Natural killer cell (primary cell): ENCODE measurements around the gene SERGEF. TPM values are rescaled to one million over a fixed set of nuclear protein-coding genes. Genes with fewer than 3 reads are reported as not detected.

ENCODE experiments used
- ATAC-seq, 3 donors: fragments of 150-1000 bp in 2 of 3; fragments of 200-7000 bp in 1 of 3; cut with Tn5 transposase; 1 replicate in 1 of 3; 2 replicates in 2 of 3; pipeline ENCODE4 v1.10.0; 2021; ENCODE audit warnings: mild to moderate bottlenecking in 2 of 3, moderate library complexity in 2 of 3
- DNase-seq, 2 donors: peaks; one replicate each; pipeline versions ENCODE4 v3.0.0 to v3.0.0-alpha.2; 2013 to 2021; ENCODE audit warnings: mixed read lengths in 1 of 2
- H3K27ac ChIP-seq: one replicate; pipeline ENCODE4 v1.5.1; 2013; ENCODE audit warnings: mild to moderate bottlenecking, low read length
- H3K27me3 ChIP-seq: one replicate; pipeline ENCODE4 v1.6.1; 2013; ENCODE audit warnings: low read length; ENCODE audit not compliant: control insufficient read depth, insufficient read depth
- H3K36me3 ChIP-seq: one replicate; pipeline ENCODE4 v1.6.1; 2013; ENCODE audit warnings: low read length; ENCODE audit not compliant: control insufficient read depth, insufficient read depth
- H3K4me1 ChIP-seq: one replicate; pipeline ENCODE4 v1.6.1; 2013; ENCODE audit warnings: low read length; ENCODE audit not compliant: control insufficient read depth, insufficient read depth
- H3K4me3 ChIP-seq: one replicate; pipeline ENCODE4 v1.5.1; 2013; ENCODE audit warnings: low read length
- H3K9me3 ChIP-seq: one replicate; pipeline ENCODE4 v1.6.1; 2013; ENCODE audit warnings: low read length; ENCODE audit not compliant: control insufficient read depth, insufficient read depth
- H3K27ac Mint-ChIP-seq, 2 donors: one replicate each; pipeline ENCODE4 v1.8.0; 2022; ENCODE audit warnings: mild to moderate bottlenecking in 2 of 2, mixed read lengths in 2 of 2, moderate library complexity in 1 of 2
- H3K27me3 Mint-ChIP-seq, 2 donors: one replicate each; pipeline ENCODE4 v1.8.0; 2022; ENCODE audit warnings: low read depth in 2 of 2, mixed read lengths in 2 of 2
- H3K36me3 Mint-ChIP-seq: one replicate; pipeline ENCODE4 v1.8.0; 2022; ENCODE audit warnings: mixed read lengths
- H3K4me1 Mint-ChIP-seq, 2 donors: one replicate each; pipeline ENCODE4 v1.8.0; 2022; ENCODE audit warnings: mixed read lengths in 2 of 2
- H3K4me3 Mint-ChIP-seq: one replicate; pipeline ENCODE4 v1.8.0; 2022; ENCODE audit warnings: mild to moderate bottlenecking, moderate library complexity, mixed read lengths
- H3K9me3 Mint-ChIP-seq, 2 donors: one replicate each; pipeline ENCODE4 v1.8.0; 2022; ENCODE audit warnings: mixed read lengths in 2 of 2
- CTCF ChIP-seq: fragments of 200-600 bp; IDR thresholded peaks from one replicate; pipeline ENCODE4 v1.8.0; 2022; ENCODE audit warnings: antibody characterized with exemption
- WGBS: methylation state at CpG from one replicate; pipeline ENCODE4 v1.1.7; 2013; ENCODE audit warnings: missing lambda C conversion rate; ENCODE audit not compliant: insufficient coverage; 5-methylcytosine and 5-hydroxymethylcytosine counted together
- intact Hi-C: fragments of 100-400 bp; cut with micrococcal nuclease; formaldehyde crosslinking; loops from one replicate; pipeline ENCODE4 v1.14.2; 2022
- total RNA-seq, 4 donors: library from RNA; stranded (reverse); fragments of 120-200 nt in 1 of 4; gene quantifications; one replicate each; pipeline versions ENCODE4 v1.2.3 to v1.2.4, GENCODE V29; 2013 to 2022

SERGEF gene
- total RNA-seq, 3 donors from 2014 or later (not counting 1 experiment from before 2014, with no cell fraction given), result 67.5 to 78.6 (median 69.4) TPM

GRCh38 chr11:17740649-17741235 lies 272.1 kb downstream of the SERGEF start:
- TF ChIP-seq CTCF, result no peak
- intact Hi-C loops, result no loop called here
- WGBS, result 74% methylated on average over 7 of the region's 7 CpGs
- Mint-ChIP-seq H3K9me3 (no peaks in the 10 kb centered on the region), H3K4me1 (no peaks in the 10 kb centered on the region), H3K36me3 (no peaks in the 10 kb centered on the region), H3K4me3 (no peak overlapping the region), H3K27me3 (peaks cover 9 to 27% of the 10 kb centered on the region in 2 donors), H3K27ac (no peak overlapping the region)
- H3K27ac ChIP-seq, result no peak overlapping the region
- H3K36me3 ChIP-seq, result no peaks in the 10 kb centered on the region
- no peaks in the 10 kb centered on the region for H3K4me1 ChIP-seq
- peaks cover 5% of the 10 kb centered on the region for H3K27me3 ChIP-seq
- DNase-seq, result no peak
- ATAC-seq, result no peak
- no peak overlapping the region for H3K4me3 ChIP-seq
- no peaks in the 10 kb centered on the region for H3K9me3 ChIP-seq

GRCh38 chr11:17739945-17740338 lies 272.9 kb downstream of the SERGEF start:
- ATAC-seq (no peak), DNase-seq (no peak)
- no peaks in the 10 kb centered on the region for H3K4me1 Mint-ChIP-seq
- no peaks in the 10 kb centered on the region for H3K9me3 Mint-ChIP-seq
- peaks cover 9 to 25% of the 10 kb centered on the region in 2 donors for H3K27me3 Mint-ChIP-seq
- H3K27ac Mint-ChIP-seq, result no peak overlapping the region
- Histone ChIP-seq H3K4me3 (no peak overlapping the region), H3K9me3 (no peaks in the 10 kb centered on the region), H3K27ac (no peak overlapping the region), H3K4me1 (no peaks in the 10 kb centered on the region), H3K27me3 (peaks cover 5% of the 10 kb centered on the region), H3K36me3 (no peaks in the 10 kb centered on the region)
- WGBS, result 59% methylated on average over 6 of the region's 6 CpGs
- no peak for TF ChIP-seq CTCF
- H3K36me3 Mint-ChIP-seq, result no peaks in the 10 kb centered on the region
- intact Hi-C loops, result no loop called here
- H3K4me3 Mint-ChIP-seq, result no peak overlapping the region

GRCh38 chr11:17738151-17738973 lies 274.5 kb downstream of the SERGEF start:
- H3K27me3 Mint-ChIP-seq, result peaks cover 19 to 35% of the 10 kb centered on the region in 2 donors
- peaks cover 0 to 5% of the 10 kb centered on the region in 2 donors for H3K4me1 Mint-ChIP-seq
- no peak for DNase-seq
- Histone ChIP-seq H3K27me3 (peaks cover 14% of the 10 kb centered on the region), H3K9me3 (no peaks in the 10 kb centered on the region), H3K4me3 (no peak overlapping the region), H3K36me3 (no peaks in the 10 kb centered on the region), H3K27ac (no peak overlapping the region), H3K4me1 (no peaks in the 10 kb centered on the region)
- H3K4me3 Mint-ChIP-seq, result no peak overlapping the region
- intact Hi-C loops, result no loop called here
- H3K9me3 Mint-ChIP-seq, result no peaks in the 10 kb centered on the region
- H3K27ac Mint-ChIP-seq, result no peak overlapping the region
- WGBS, result 46% methylated on average over 10 of the region's 10 CpGs
- no peaks in the 10 kb centered on the region for H3K36me3 Mint-ChIP-seq
- no peak for TF ChIP-seq CTCF
- ATAC-seq, result no peak

Other genes with a start within 250 kb of the SERGEF start
- gene TPH1, start 33.2 kb upstream of the SERGEF start, total RNA-seq, result 1 to 10 TPM; 1.1 to 1.4 (median 1.3) TPM
- 10 to 100 TPM; 27.8 to 32.7 (median 29.5) TPM for gene SAAL1, start 93.0 kb upstream of the SERGEF start, total RNA-seq
- gene MRGPRX3, start 119.5 kb upstream of the SERGEF start, total RNA-seq, result not detected
- not detected for gene MRGPRX4, start 159.8 kb upstream of the SERGEF start, total RNA-seq
- under 1 TPM in 1 of 3 donors, not detected in 2; 0.54 TPM for gene SAA4, start 223.8 kb upstream of the SERGEF start, total RNA-seq
- gene SAA2, start 235.6 kb upstream of the SERGEF start, total RNA-seq, result not detected